SK-N-MC (cell line): ENCODE results near the gene GRPEL1.

Experiments
- EZH2 ChIP-seq: fragments of 200-600 bp; sonication (generic); IDR thresholded peaks from one replicate; pipeline ENCODE4 v1.6.1; 2017; ENCODE audit warnings: antibody characterized with exemption
- FOXP2 ChIP-seq: optimal IDR thresholded peaks from 2 replicates; pipeline ENCODE3; 2011; ENCODE audit warnings: mild to moderate bottlenecking, moderate library complexity; ENCODE audit not compliant: insufficient read depth; ENCODE audit errors: extremely low read length, control extremely low read depth
- POLR2AphosphoS5 ChIP-seq: IDR thresholded peaks from 2 replicates; pipeline ENCODE4 v1.6.1; 2012; ENCODE audit warnings: mild to moderate bottlenecking, low read depth, low read length, borderline replicate concordance

DNA sequence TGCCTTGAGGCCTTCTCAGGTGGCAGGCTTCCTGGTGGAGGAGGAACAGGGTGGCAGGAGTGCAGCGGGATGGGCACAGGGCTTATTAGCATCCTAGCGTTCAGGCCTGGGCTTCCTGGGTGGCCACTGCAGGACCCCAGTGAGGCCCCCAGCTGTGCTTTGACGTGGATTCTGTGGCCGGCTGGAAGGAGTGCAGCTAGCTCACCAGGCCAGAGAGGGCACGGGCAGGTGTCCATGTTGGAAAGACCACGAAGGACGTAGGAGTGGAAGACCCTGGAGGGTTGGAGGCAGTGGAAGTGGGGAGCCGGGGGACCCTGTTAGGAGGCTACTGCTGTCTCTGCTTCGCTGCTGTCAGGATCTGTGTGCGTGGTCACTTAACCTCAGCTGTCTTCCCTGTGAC lies 37.9 kb downstream of the GRPEL1 start:
- TF ChIP-seq POLR2AphosphoS5 (no peak), EZH2 (no peak), FOXP2 (no peak)
